GM12878 (cell line): Measurements from ENCODE around the gene PROM1.

Experiments used
- CHD1 ChIP-seq: IDR thresholded peaks from 2 replicates; pipeline ENCODE4 v1.6.1; 2012; ENCODE audit warnings: low read depth, low read length, improper control_type of control experiment
- CTCF ChIP-seq, 3 experiments: IDR thresholded peaks in 2 of 3; conservative IDR thresholded peaks in 1 of 3; 2 replicates each; pipeline ENCODE4 v1.5.1; 2011; ENCODE audit warnings: low read depth in 3 of 3, low read length in 3 of 3, mild to moderate bottlenecking in 3 of 3, control low read depth in 2 of 3, moderate library complexity in 2 of 3, inconsistent platforms in 1 of 3, mixed read lengths in 1 of 3; ENCODE audit not compliant: control insufficient read depth in 2 of 3, insufficient read depth in 1 of 3; ENCODE audit errors: extremely low read depth in 1 of 3
- EZH2 ChIP-seq: IDR thresholded peaks from 2 replicates; pipeline ENCODE4 v1.6.1; 2012; ENCODE audit warnings: low read depth, mild to moderate bottlenecking, control low read depth, inconsistent platforms, low read length, borderline replicate concordance; ENCODE audit not compliant: control insufficient read depth
- GABPA ChIP-seq: IDR thresholded peaks from 2 replicates; pipeline ENCODE4 v1.6.1; 2014; ENCODE audit warnings: antibody characterized with exemption, low read depth, mild to moderate bottlenecking, inconsistent platforms
- MAX ChIP-seq: IDR thresholded peaks from 2 replicates; pipeline ENCODE4 v1.6.1; 2012; ENCODE audit warnings: low read depth, low read length, improper control_type of control experiment
- MXI1 ChIP-seq: fragments of 150-350 bp; IDR thresholded peaks from 2 replicates; pipeline ENCODE4 v1.6.1; 2011; ENCODE audit warnings: low read depth, mild to moderate bottlenecking, inconsistent platforms, low read length, improper control_type of control experiment
- TAF1 ChIP-seq: IDR thresholded peaks from 2 replicates; pipeline ENCODE4 v1.6.1; 2011; ENCODE audit warnings: mild to moderate bottlenecking, low read depth, low read length, borderline replicate concordance
- TCF7 ChIP-seq: IDR thresholded peaks from 2 replicates; pipeline ENCODE4 v1.6.1; 2014; ENCODE audit warnings: antibody characterized with exemption, borderline replicate concordance

- TF ChIP-seq CHD1 (no peak), MAX (no peak), MXI1 (no peak), GABPA (no peak), CTCF (IDR thresholded peaks at IDR 0.05 in 2 of 3, conservative IDR thresholded peaks at IDR 0.05 in 1 of 3; ENCODE audit: control insufficient read depth in 2 of 3, extremely low read depth in 1 of 3, insufficient read depth in 1 of 3, low read depth in 3 of 3, low read length in 3 of 3) (no peak), EZH2 (no peak), TAF1 (no peak), TCF7 (no peak)
These were observed 158.0 kb downstream of the PROM1 start for GRCh38 chr4:15925830-15926229.
